PC-9 (cell line): ENCODE results near the gene GLDN.

Experiments used
- EZH2 ChIP-seq: fragments of 200-600 bp; sonication (generic); IDR thresholded peaks from 2 replicates; pipeline ENCODE4 v1.8.0; 2017; ENCODE audit warnings: antibody characterized with exemption, low read depth
- TF ChIP-seq, protein P1 (sequence below): fragments of 200-600 bp; sonication (generic); conservative IDR thresholded peaks from 2 replicates; pipeline ENCODE4 v1.6.1; 2017; ENCODE audit warnings: mixed run types, antibody characterized with exemption, mild to moderate bottlenecking, moderate library complexity

GRCh38 chr15:51318382-51319150 is 22.9 kb upstream of the GLDN start:
- TF ChIP-seq, protein P1, sequence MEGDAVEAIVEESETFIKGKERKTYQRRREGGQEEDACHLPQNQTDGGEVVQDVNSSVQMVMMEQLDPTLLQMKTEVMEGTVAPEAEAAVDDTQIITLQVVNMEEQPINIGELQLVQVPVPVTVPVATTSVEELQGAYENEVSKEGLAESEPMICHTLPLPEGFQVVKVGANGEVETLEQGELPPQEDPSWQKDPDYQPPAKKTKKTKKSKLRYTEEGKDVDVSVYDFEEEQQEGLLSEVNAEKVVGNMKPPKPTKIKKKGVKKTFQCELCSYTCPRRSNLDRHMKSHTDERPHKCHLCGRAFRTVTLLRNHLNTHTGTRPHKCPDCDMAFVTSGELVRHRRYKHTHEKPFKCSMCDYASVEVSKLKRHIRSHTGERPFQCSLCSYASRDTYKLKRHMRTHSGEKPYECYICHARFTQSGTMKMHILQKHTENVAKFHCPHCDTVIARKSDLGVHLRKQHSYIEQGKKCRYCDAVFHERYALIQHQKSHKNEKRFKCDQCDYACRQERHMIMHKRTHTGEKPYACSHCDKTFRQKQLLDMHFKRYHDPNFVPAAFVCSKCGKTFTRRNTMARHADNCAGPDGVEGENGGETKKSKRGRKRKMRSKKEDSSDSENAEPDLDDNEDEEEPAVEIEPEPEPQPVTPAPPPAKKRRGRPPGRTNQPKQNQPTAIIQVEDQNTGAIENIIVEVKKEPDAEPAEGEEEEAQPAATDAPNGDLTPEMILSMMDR = no peak
- TF ChIP-seq EZH2 = no peak
